ENCODE data around the gene ERBB4. TPM values are rescaled to one million over a fixed set of nuclear protein-coding genes. Genes with fewer than 3 reads are reported as not detected.

The ERBB4 gene
- polyA plus RNA-seq, 1 of the 3 experiments (the other 2 are of a cell fraction): 0.05 TPM

GRCh38 chr2:212289301-212289700 lies 249.3 kb downstream of the ERBB4 start:
- Histone ChIP-seq H3K9me2 (no peaks in the 10 kb centered on the region), H3K36me3 (replicated peaks in 1 of 2; ENCODE audit: control insufficient read depth in 1 of 2, insufficient read depth in 2 of 2, low read length in 1 of 2) (no peaks in the 10 kb centered on the region), H3K79me2 (ENCODE audit: insufficient read depth) (no peaks in the 10 kb centered on the region), H3F3A (replicated peaks; ENCODE audit: insufficient read depth) (no peaks in the 10 kb centered on the region), H3K4me1 (ENCODE audit: control insufficient read depth in 1 of 2, insufficient read depth in 2 of 2, low read depth in 1 of 2, low read length in 1 of 2) (no peaks in the 10 kb centered on the region; a peak in 1 of 4 replicates), H2AFZ (ENCODE audit: low read depth) (no peak overlapping the region), H3K4me2 (no peak overlapping the region), H3K27ac (ENCODE audit: low read depth in 2 of 2, low read length in 1 of 2) (no peak overlapping the region), H3K9me3 (no peaks in the 10 kb centered on the region), H3K4me3 (ENCODE audit: low read depth in 2 of 2, low read length in 1 of 2) (no peak overlapping the region), H3K9ac (no peak overlapping the region), H4K20me1 (ENCODE audit: insufficient read depth) (no peaks in the 10 kb centered on the region), H3K27me3 (ENCODE audit: insufficient read depth) (no peaks in the 10 kb centered on the region)
- CTCF ChIA-PET: no interaction called here
- TF ChIP-seq FOXJ3 (CRISPR knock-in tag; IDR thresholded peaks at IDR 0.05) (no peak), FOSL2 (IDR thresholded peaks at IDR 0.05; ENCODE audit: borderline replicate concordance, low read depth) (no peak), NFIC (IDR thresholded peaks at IDR 0.05; ENCODE audit: borderline replicate concordance) (no peak), TCF12 (IDR thresholded peaks at IDR 0.05) (no peak), IRF3 (IDR thresholded peaks at IDR 0.05; ENCODE audit: low read depth, low read length) (no peak)
- POLR2A ChIA-PET: no interaction called here
- no peak for DNase-seq

GRCh38 chr2:212288308-212288707 lies 250.3 kb downstream of the ERBB4 start:
- DNase-seq: no peak
- WGBS (ENCODE audit: low lambda C conversion rate): 87% methylated on average over 8 of the region's 8 CpGs
- H3F3A ChIP-seq (replicated peaks; ENCODE audit: insufficient read depth): no peaks in the 10 kb centered on the region
- no peaks in the 10 kb centered on the region for H3K27me3 ChIP-seq (ENCODE audit: insufficient read depth)
- no peak overlapping the region for H3K9ac ChIP-seq
- no peak overlapping the region for H3K27ac ChIP-seq (ENCODE audit: low read depth in 2 of 2, low read length in 1 of 2)
- ChIA-PET CTCF (no interaction called here), POLR2A (no interaction called here)
- no peaks in the 10 kb centered on the region for H4K20me1 ChIP-seq (ENCODE audit: insufficient read depth)
- H3K9me3 ChIP-seq: no peaks in the 10 kb centered on the region
- H3K4me2 ChIP-seq: no peak overlapping the region
- no peak for TF ChIP-seq FOXM1 (IDR thresholded peaks at IDR 0.05; ENCODE audit: low read depth)
- TF ChIP-seq NFIC (IDR thresholded peaks at IDR 0.05; ENCODE audit: borderline replicate concordance): no peak
- TF ChIP-seq USF1 (IDR thresholded peaks at IDR 0.05; ENCODE audit: borderline replicate concordance, low read depth): no peak
- no peak for TF ChIP-seq PBX3 (IDR thresholded peaks at IDR 0.05)
- TF ChIP-seq SIN3A (IDR thresholded peaks at IDR 0.05; ENCODE audit: borderline replicate concordance, low read depth, low read length): no peak
- TF ChIP-seq RAD21 (IDR thresholded peaks at IDR 0.05; ENCODE audit: low read length): no peak
- no peak for TF ChIP-seq TCF12 (IDR thresholded peaks at IDR 0.05)
- TF ChIP-seq TAF1 (IDR thresholded peaks at IDR 0.05; ENCODE audit: borderline replicate concordance, low read depth, low read length): no peak
- no peak overlapping the region for H2AFZ ChIP-seq (ENCODE audit: low read depth)
- no peaks in the 10 kb centered on the region; a peak in 1 of 4 replicates for H3K4me1 ChIP-seq (ENCODE audit: control insufficient read depth in 1 of 2, insufficient read depth in 2 of 2, low read depth in 1 of 2, low read length in 1 of 2)
- H3K36me3 ChIP-seq (replicated peaks in 1 of 2; ENCODE audit: control insufficient read depth in 1 of 2, insufficient read depth in 2 of 2, low read length in 1 of 2): no peaks in the 10 kb centered on the region
- H3K79me2 ChIP-seq (ENCODE audit: insufficient read depth): no peaks in the 10 kb centered on the region
- no peaks in the 10 kb centered on the region for H3K9me2 ChIP-seq
- no peak overlapping the region for H3K4me3 ChIP-seq (ENCODE audit: low read depth in 2 of 2, low read length in 1 of 2)

Measured in SK-N-SH (cell line).